NCI-H1105 treated with DMSO at 0.1 percent for 48 hours (cell line): ENCODE data around the gene DNAH8.

Experiments used
- DNase-seq: peaks from one replicate; lab custom pipeline; 2025; lab: John Stamatoyannopoulos, UW

The DNAH8 gene

GRCh38 chr6:38749473-38749872 is 34.4 kb downstream of the DNAH8 start:
- no peak for DNase-seq

GRCh38 chr6:38750968-38751615 is 36.0 kb downstream of the DNAH8 start:
- DNase-seq: no peak

- DNase-seq: no peak
Measured at GRCh38 chr6:38753707-38754106, 38.6 kb downstream of the DNAH8 start.

GRCh38 chr6:38755207-38755606 is 40.1 kb downstream of the DNAH8 start:
- DNase-seq: peak; percentile 53

- no peak for DNase-seq
Measured at GRCh38 chr6:38755874-38756273, 40.8 kb downstream of the DNAH8 start.

- DNase-seq: no peak
Measured at GRCh38 chr6:38760097-38760496, 45.0 kb downstream of the DNAH8 start.

GRCh38 chr6:38762848-38763247 is 47.7 kb downstream of the DNAH8 start:
- peak; percentile 5 for DNase-seq

- no peak for DNase-seq
Measured at GRCh38 chr6:38767560-38767959, 52.4 kb downstream of the DNAH8 start.

GRCh38 chr6:38773338-38773737 is 58.2 kb downstream of the DNAH8 start:
- DNase-seq: no peak

GRCh38 chr6:38774929-38775707 is 60.0 kb downstream of the DNAH8 start:
- no peak for DNase-seq

GRCh38 chr6:38775870-38776269 is 60.8 kb downstream of the DNAH8 start:
- no peak for DNase-seq

GRCh38 chr6:38776515-38776914 is 61.4 kb downstream of the DNAH8 start:
- DNase-seq: no peak

GRCh38 chr6:38779310-38780062 is 64.4 kb downstream of the DNAH8 start:
- DNase-seq: no peak

- DNase-seq: no peak
Measured at GRCh38 chr6:38782616-38783015, 67.5 kb downstream of the DNAH8 start.

GRCh38 chr6:38783443-38784228 is 68.5 kb downstream of the DNAH8 start:
- DNase-seq: no peak

- DNase-seq: no peak
Measured at GRCh38 chr6:38784506-38785235, 69.6 kb downstream of the DNAH8 start.

- DNase-seq: no peak
Measured at GRCh38 chr6:38786486-38786885, 71.4 kb downstream of the DNAH8 start.

GRCh38 chr6:38789256-38789655 is 74.1 kb downstream of the DNAH8 start:
- DNase-seq: no peak

GRCh38 chr6:38792356-38792755 is 77.2 kb downstream of the DNAH8 start:
- DNase-seq: no peak

GRCh38 chr6:38794682-38795081 is 79.6 kb downstream of the DNAH8 start:
- no peak for DNase-seq

- no peak for DNase-seq
Measured at GRCh38 chr6:38796006-38796405, 80.9 kb downstream of the DNAH8 start.
